Measurements from ENCODE around the gene UGT1A1. TPM values are rescaled to one million over a fixed set of nuclear protein-coding genes. Genes with fewer than 3 reads are reported as not detected.

Gene UGT1A1
- total RNA-seq, 2 donors from 2014 or later, result not detected

GRCh38 chr2:233779722-233780121, 19.7 kb downstream of the UGT1A1 start:
- ATAC-seq (ENCODE audit: insufficient number of reproducible peaks, low FRiP score, low read depth) (no peak), DNase-seq (ENCODE audit: low spot score) (no peak)
- H3K27ac ChIP-seq, result no peak overlapping the region
- TF ChIP-seq CTCF (IDR thresholded peaks at IDR 0.05), result no peak
- H3K4me1 ChIP-seq (ENCODE audit: control insufficient read depth in 1 of 2, low read depth in 2 of 2), result no peaks in the 10 kb centered on the region
- H3K4me3 ChIP-seq, result no peak overlapping the region
- no peaks in the 10 kb centered on the region for H3K27me3 ChIP-seq (replicated peaks; ENCODE audit: insufficient read depth)
- H3K36me3 ChIP-seq, result no peaks in the 10 kb centered on the region
- peaks cover 4% of the 10 kb centered on the region for H3K9me3 ChIP-seq

GRCh38 chr2:233780771-233781170, 20.7 kb downstream of the UGT1A1 start:
- ATAC-seq (ENCODE audit: insufficient number of reproducible peaks, low FRiP score, low read depth), result no peak
- TF ChIP-seq CTCF (IDR thresholded peaks at IDR 0.05), result no peak
- Histone ChIP-seq H3K36me3 (no peaks in the 10 kb centered on the region), H3K27me3 (replicated peaks; ENCODE audit: insufficient read depth) (no peaks in the 10 kb centered on the region), H3K27ac (no peak overlapping the region), H3K4me1 (ENCODE audit: control insufficient read depth in 1 of 2, low read depth in 2 of 2) (no peaks in the 10 kb centered on the region), H3K9me3 (peaks cover 2% of the 10 kb centered on the region), H3K4me3 (no peak overlapping the region)
- DNase-seq (ENCODE audit: low spot score), result no peak

- TF ChIP-seq CTCF (IDR thresholded peaks at IDR 0.05), result no peak
- DNase-seq (ENCODE audit: low spot score) (no peak), ATAC-seq (ENCODE audit: insufficient number of reproducible peaks, low FRiP score, low read depth) (no peak)
- no peaks in the 10 kb centered on the region for H3K36me3 ChIP-seq
- no peaks in the 10 kb centered on the region for H3K9me3 ChIP-seq
- H3K4me1 ChIP-seq (ENCODE audit: control insufficient read depth in 1 of 2, low read depth in 2 of 2), result no peaks in the 10 kb centered on the region
- H3K4me3 ChIP-seq, result no peak overlapping the region
- H3K27ac ChIP-seq, result no peak overlapping the region
- no peaks in the 10 kb centered on the region for H3K27me3 ChIP-seq (replicated peaks; ENCODE audit: insufficient read depth)
These were observed 29.5 kb downstream of the UGT1A1 start for GRCh38 chr2:233789554-233789953.

GRCh38 chr2:233791151-233791882, 31.2 kb downstream of the UGT1A1 start:
- ATAC-seq (ENCODE audit: insufficient number of reproducible peaks, low FRiP score, low read depth), result no peak
- no peak for DNase-seq (ENCODE audit: low spot score)
- H3K27ac ChIP-seq, result no peak overlapping the region

GRCh38 chr2:233791883-233792329, 31.8 kb downstream of the UGT1A1 start:
- Histone ChIP-seq H3K4me1 (ENCODE audit: control insufficient read depth in 1 of 2, low read depth in 2 of 2) (no peaks in the 10 kb centered on the region), H3K9me3 (no peaks in the 10 kb centered on the region), H3K27ac (no peak overlapping the region), H3K36me3 (no peaks in the 10 kb centered on the region), H3K4me3 (no peak overlapping the region), H3K27me3 (replicated peaks; ENCODE audit: insufficient read depth) (no peaks in the 10 kb centered on the region)
- ATAC-seq (ENCODE audit: insufficient number of reproducible peaks, low FRiP score, low read depth), result no peak
- DNase-seq (ENCODE audit: low spot score), result no peak
- TF ChIP-seq CTCF (IDR thresholded peaks at IDR 0.05), result no peak

More at GRCh38 chr2:233791151-233791882, 31.2 kb downstream of the UGT1A1 start:
- Histone ChIP-seq H3K4me3 (no peak overlapping the region), H3K27me3 (replicated peaks; ENCODE audit: insufficient read depth) (no peaks in the 10 kb centered on the region), H3K36me3 (no peaks in the 10 kb centered on the region), H3K4me1 (ENCODE audit: control insufficient read depth in 1 of 2, low read depth in 2 of 2) (no peaks in the 10 kb centered on the region), H3K9me3 (no peaks in the 10 kb centered on the region)
- TF ChIP-seq CTCF (IDR thresholded peaks at IDR 0.05), result no peak
